Astrocyte (in vitro differentiated cells and primary cell): ENCODE measurements around the gene ZFP14. TPM values are rescaled to one million over a fixed set of nuclear protein-coding genes. Genes with fewer than 3 reads are reported as not detected.
"Not testable (repeated sequence)": the region's sequence is repeated elsewhere in the genome, so short reads cannot be mapped to it uniquely, and the experiment has no call there.

Source experiments
- DNase-seq: peaks from one replicate; pipeline ENCODE4 v3.0.0-alpha.2; 2010; ENCODE audit warnings: low read depth
- FAIRE-seq: peaks from 2 replicates; lab custom pipeline; 2011; peaks lifted over from hg19 to GRCh38; lab: Jason Lieb, UNC
- H2AFZ ChIP-seq: 2 replicates; pipeline ENCODE4 v1.6.0; 2012; ENCODE audit warnings: low read depth, low read length, inconsistent platforms
- H3K27ac ChIP-seq: 2 replicates; pipeline ENCODE4 v1.5.1; 2011; ENCODE audit warnings: low read depth, low read length, inconsistent platforms
- H3K27me3 ChIP-seq: 2 replicates; pipeline ENCODE4 v1.6.0; 2011; ENCODE audit warnings: low read length, inconsistent platforms; ENCODE audit not compliant: insufficient read depth
- H3K36me3 ChIP-seq: 2 replicates; pipeline ENCODE4 v1.5.1; 2011; ENCODE audit warnings: low read length, inconsistent platforms; ENCODE audit not compliant: insufficient read depth
- H3K4me1 ChIP-seq: 2 replicates; pipeline ENCODE4 v1.5.1; 2011; ENCODE audit warnings: low read length, inconsistent platforms; ENCODE audit not compliant: insufficient read depth
- H3K4me2 ChIP-seq: 2 replicates; pipeline ENCODE4 v1.6.0; 2012; ENCODE audit warnings: low read length, inconsistent platforms
- H3K4me3 ChIP-seq: 2 replicates; pipeline ENCODE4 v1.5.1; 2011; ENCODE audit warnings: low read depth, mild to moderate bottlenecking, low read length, inconsistent platforms; ENCODE audit not compliant: insufficient read depth
- H3K79me2 ChIP-seq: 2 replicates; pipeline ENCODE4 v1.6.0; 2012; ENCODE audit warnings: mild to moderate bottlenecking, low read length, inconsistent platforms; ENCODE audit not compliant: insufficient read depth
- H3K9ac ChIP-seq: 2 replicates; pipeline ENCODE4 v1.6.0; 2012; ENCODE audit warnings: mild to moderate bottlenecking, low read length, inconsistent platforms
- H3K9me3 ChIP-seq: 2 replicates; pipeline ENCODE4 v1.5.1; 2012; ENCODE audit warnings: low read depth, mild to moderate bottlenecking, low read length, inconsistent platforms; ENCODE audit not compliant: insufficient read depth
- H4K20me1 ChIP-seq: 2 replicates; pipeline ENCODE4 v1.6.0; 2012; ENCODE audit warnings: low read length, inconsistent platforms; ENCODE audit not compliant: insufficient read depth
- H3K27ac Mint-ChIP-seq: one replicate; pipeline ENCODE4 v1.8.0; 2021; ENCODE audit warnings: mild to moderate bottlenecking, mixed read lengths; ENCODE audit not compliant: unreplicated experiment
- H3K27me3 Mint-ChIP-seq: one replicate; pipeline ENCODE4 v1.8.0; 2021; ENCODE audit warnings: low read depth, mixed read lengths; ENCODE audit not compliant: unreplicated experiment
- H3K36me3 Mint-ChIP-seq: one replicate; pipeline ENCODE4 v1.8.0; 2021; ENCODE audit warnings: low read depth, mixed read lengths; ENCODE audit not compliant: unreplicated experiment
- H3K4me1 Mint-ChIP-seq: one replicate; pipeline ENCODE4 v1.8.0; 2021; ENCODE audit warnings: low read depth, mixed read lengths; ENCODE audit not compliant: unreplicated experiment
- H3K4me3 Mint-ChIP-seq: one replicate; pipeline ENCODE4 v1.8.0; 2021; ENCODE audit warnings: mild to moderate bottlenecking, moderate library complexity, mixed read lengths; ENCODE audit not compliant: unreplicated experiment
- H3K9me3 Mint-ChIP-seq: one replicate; pipeline ENCODE4 v1.8.0; 2021; ENCODE audit warnings: mild to moderate bottlenecking, mixed read lengths; ENCODE audit not compliant: unreplicated experiment
- total RNA-seq: library from RNA; stranded (reverse); gene quantifications from 2 replicates; pipeline ENCODE4 v1.2.1, GENCODE V29; 2021

Gene ZFP14
- total RNA-seq, 1 donor from 2014 or later: 3.2 TPM

DNA sequence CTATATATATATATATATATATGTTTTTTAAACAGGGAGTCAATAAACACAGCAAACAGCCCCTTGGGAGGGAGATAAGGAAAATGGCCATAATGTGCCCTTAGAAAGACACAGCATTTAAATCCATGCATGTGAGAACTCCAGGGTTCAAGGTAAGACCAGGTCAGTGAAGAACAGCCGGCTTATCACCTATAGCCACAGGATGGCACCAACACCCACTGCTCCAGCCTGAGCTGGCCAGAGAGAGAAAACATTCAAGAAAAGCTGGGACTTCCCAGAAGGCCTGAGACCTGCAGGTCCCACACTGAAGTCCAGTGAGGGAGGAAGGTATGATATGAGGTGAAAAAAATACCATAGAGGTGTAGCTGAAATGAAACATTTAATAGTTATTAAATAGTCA, 63.8 kb downstream of the ZFP14 start:
- H3K27ac Mint-ChIP-seq, DNase-seq, H4K20me1 ChIP-seq, H3K27me3 ChIP-seq, H3K79me2 ChIP-seq, H3K27ac ChIP-seq, FAIRE-seq, H3K36me3 ChIP-seq, H3K4me2 ChIP-seq, H3K27me3 Mint-ChIP-seq, H3K4me3 Mint-ChIP-seq, H3K36me3 Mint-ChIP-seq, H3K9me3 ChIP-seq, H3K4me1 ChIP-seq, H3K9me3 Mint-ChIP-seq, H2AFZ ChIP-seq, H3K4me3 ChIP-seq, H3K4me1 Mint-ChIP-seq, H3K9ac ChIP-seq: not testable (repeated sequence)

DNA sequence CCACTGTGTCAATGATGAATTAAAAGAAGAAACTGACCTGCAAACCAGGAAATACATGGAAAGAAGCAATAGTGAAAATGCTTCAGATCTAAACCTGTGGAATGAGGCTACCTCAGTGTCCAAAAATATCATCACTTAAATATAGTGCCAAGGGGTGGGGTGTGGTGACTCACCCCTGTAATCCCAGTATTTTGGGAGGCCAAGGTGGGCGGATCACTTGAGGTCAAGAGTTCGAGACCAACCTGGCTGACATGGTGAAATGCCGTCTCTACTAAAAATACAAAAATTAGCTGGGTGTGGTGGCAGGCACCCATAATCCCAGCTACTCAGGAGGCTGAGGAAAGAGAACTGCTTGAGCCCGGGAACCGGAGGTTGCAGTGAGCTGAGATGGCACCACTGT, 64.9 kb downstream of the ZFP14 start:
- H3K4me1 Mint-ChIP-seq, H3K4me3 Mint-ChIP-seq, DNase-seq, H3K9ac ChIP-seq, H3K36me3 ChIP-seq, H3K36me3 Mint-ChIP-seq, H3K27me3 ChIP-seq, H3K79me2 ChIP-seq, H2AFZ ChIP-seq, FAIRE-seq, H3K27me3 Mint-ChIP-seq, H3K27ac Mint-ChIP-seq, H3K4me3 ChIP-seq, H3K4me2 ChIP-seq, H3K27ac ChIP-seq, H3K4me1 ChIP-seq, H3K9me3 ChIP-seq, H4K20me1 ChIP-seq: not testable (repeated sequence)
- H3K9me3 Mint-ChIP-seq: peaks cover 11% of the 10 kb centered on the region

DNA sequence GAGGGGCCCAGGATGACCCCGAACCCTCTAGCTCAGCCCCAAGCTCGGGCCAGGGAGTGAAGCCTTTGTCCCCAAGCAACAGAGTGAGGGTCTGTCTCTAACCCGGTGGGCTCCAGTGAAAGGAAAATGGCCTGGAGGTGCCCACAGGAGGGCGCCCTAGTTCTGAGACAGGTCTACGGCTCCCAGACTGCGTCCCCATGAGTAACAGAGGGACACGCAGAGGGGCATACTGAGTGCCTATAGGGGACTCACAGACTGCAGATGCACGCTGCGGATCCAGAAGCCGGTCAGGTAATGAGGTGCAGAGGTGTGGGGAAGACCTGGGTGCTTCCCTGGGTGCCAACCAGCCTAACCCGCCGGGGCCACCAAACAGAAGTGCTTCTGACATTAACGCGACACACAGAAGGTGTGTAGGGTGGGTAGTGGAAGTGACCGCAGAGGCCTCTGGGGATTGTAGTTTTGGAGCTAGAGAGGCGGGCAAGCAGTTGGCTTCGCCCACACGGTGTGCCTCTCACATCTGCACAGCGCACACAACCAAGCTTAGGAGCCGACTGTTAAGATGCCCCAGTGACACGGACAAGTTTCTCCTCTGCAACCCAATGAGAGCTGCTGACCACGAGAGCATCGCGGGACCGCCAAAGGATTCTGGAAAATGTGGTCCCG, 67.8 kb downstream of the ZFP14 start:
- H3K4me2 ChIP-seq, H3K27ac ChIP-seq, H3K36me3 Mint-ChIP-seq, H3K27me3 ChIP-seq, H3K4me3 Mint-ChIP-seq, H3K4me1 ChIP-seq, H3K27ac Mint-ChIP-seq, FAIRE-seq, H3K27me3 Mint-ChIP-seq, H3K9me3 ChIP-seq, H2AFZ ChIP-seq, H3K9ac ChIP-seq, H3K4me3 ChIP-seq, H4K20me1 ChIP-seq, H3K9me3 Mint-ChIP-seq, H3K79me2 ChIP-seq, H3K36me3 ChIP-seq, DNase-seq, H3K4me1 Mint-ChIP-seq: not testable (repeated sequence)

DNA sequence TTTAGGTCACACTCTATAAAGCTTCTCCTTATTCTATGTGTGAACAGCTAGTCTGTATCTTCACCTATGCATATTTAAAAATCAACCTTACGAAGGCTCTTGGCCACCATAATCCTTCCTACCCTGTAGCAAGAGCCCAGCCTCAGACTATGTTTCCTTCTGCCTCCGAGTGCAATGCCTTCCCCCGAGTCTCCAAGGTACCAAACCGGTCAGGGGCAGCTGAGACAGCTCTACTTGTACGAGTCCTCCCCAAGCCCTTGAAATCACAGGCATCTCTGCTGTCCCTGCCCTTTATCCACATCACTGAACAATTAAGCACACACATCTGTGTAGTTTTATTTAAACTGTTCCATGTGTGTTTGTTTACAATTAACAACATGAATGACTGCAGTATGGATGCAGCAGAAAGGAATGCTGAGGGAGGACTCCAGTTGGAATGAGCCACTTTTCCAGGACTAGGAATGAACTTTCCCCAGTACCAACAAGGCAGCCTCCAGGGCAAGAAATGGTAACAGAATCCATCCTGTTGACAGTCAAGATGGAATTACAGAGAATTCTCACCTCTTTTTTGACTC, 68.5 kb downstream of the ZFP14 start:
- not testable (repeated sequence) for H3K9me3 ChIP-seq, H3K9me3 Mint-ChIP-seq, H3K79me2 ChIP-seq, H3K9ac ChIP-seq, H4K20me1 ChIP-seq, H3K4me3 Mint-ChIP-seq, H3K4me1 Mint-ChIP-seq, H3K36me3 Mint-ChIP-seq, DNase-seq, H3K4me1 ChIP-seq, FAIRE-seq, H3K27ac ChIP-seq, H3K27ac Mint-ChIP-seq, H3K36me3 ChIP-seq, H3K27me3 Mint-ChIP-seq, H3K27me3 ChIP-seq, H3K4me2 ChIP-seq, H3K4me3 ChIP-seq, H2AFZ ChIP-seq

DNA sequence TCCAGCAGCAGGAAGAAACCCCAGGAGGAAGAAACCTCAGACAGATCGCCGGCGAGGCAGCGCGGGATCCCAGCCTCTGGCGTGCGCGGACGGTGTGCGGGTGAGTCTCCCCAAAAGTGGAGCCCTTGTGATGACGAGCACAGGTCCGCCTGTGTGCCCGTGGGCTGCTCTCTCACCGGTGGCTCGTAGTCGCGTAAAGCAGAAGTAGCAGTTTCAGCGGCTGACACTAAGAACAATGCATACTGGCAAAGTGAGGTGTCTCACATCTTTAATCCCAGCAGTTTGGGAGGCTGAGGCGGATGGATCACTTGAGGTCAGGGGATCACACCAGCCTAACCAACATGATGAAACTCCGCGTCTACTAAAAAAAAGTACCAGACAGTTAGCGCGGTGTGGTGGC, 69.2 kb downstream of the ZFP14 start:
- not testable (repeated sequence) for FAIRE-seq, H3K79me2 ChIP-seq, H3K27ac Mint-ChIP-seq, H3K9me3 ChIP-seq, H3K4me3 ChIP-seq, H3K9ac ChIP-seq, H3K36me3 Mint-ChIP-seq, H3K27me3 ChIP-seq, H2AFZ ChIP-seq, H3K4me1 Mint-ChIP-seq, DNase-seq, H3K27ac ChIP-seq, H3K4me1 ChIP-seq, H3K9me3 Mint-ChIP-seq, H3K4me3 Mint-ChIP-seq, H3K27me3 Mint-ChIP-seq, H3K36me3 ChIP-seq, H3K4me2 ChIP-seq, H4K20me1 ChIP-seq

DNA sequence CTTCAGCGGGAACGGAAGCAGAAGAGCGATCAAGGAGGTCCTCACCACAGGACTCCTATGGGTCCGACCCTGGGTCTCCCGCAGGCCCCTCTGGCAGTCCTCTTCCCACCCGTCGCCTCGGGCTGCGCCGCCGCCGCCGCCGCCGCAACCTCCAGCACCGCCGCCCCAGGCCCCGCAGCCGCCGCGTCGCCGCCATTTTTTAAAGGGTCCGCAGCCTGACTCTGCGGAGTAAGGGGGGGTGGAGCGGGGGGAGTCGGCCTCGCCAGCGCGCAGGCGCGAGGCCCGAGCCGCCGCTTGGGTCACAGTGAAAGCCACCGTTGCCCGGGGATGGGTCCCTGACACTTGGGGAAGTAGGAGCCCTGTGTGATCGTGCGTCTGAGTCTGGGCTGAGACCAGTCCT, 69.7 kb downstream of the ZFP14 start:
- not testable (repeated sequence) for H3K36me3 Mint-ChIP-seq, H4K20me1 ChIP-seq, H3K9me3 Mint-ChIP-seq, H3K79me2 ChIP-seq, H3K36me3 ChIP-seq, H3K9me3 ChIP-seq, H3K4me3 ChIP-seq, H3K27ac Mint-ChIP-seq, H3K4me2 ChIP-seq, DNase-seq, H3K9ac ChIP-seq, H3K27ac ChIP-seq, H3K27me3 Mint-ChIP-seq, H3K4me3 Mint-ChIP-seq, H3K4me1 ChIP-seq, H3K27me3 ChIP-seq, H3K4me1 Mint-ChIP-seq, H2AFZ ChIP-seq, FAIRE-seq
